ENCODE results near the gene BCAR1.

- TF ChIP-seq EP300 (IDR thresholded peaks at IDR 0.05) = no peak
- no peak for TF ChIP-seq POLR2A (IDR thresholded peaks at IDR 0.05)
- TF ChIP-seq CTCF (IDR thresholded peaks at IDR 0.05) = no peak
Observed at GRCh38 chr16:75273054-75273925, 21.9 kb upstream of the BCAR1 start.
